ENCODE results near the gene KLKB1.
"Not testable (repeated sequence)": the region's sequence is repeated elsewhere in the genome, so short reads cannot be mapped to it uniquely, and the experiment has no call there.

Gene KLKB1

GRCh38 chr4:186227744-186228513, 622 bp downstream of the KLKB1 start:
- no peak for DNase-seq

GRCh38 chr4:186228514-186228894, 1.2 kb downstream of the KLKB1 start:
- no peak for DNase-seq

GRCh38 chr4:186234367-186234766, 7.1 kb downstream of the KLKB1 start:
- DNase-seq, result no peak

DNA sequence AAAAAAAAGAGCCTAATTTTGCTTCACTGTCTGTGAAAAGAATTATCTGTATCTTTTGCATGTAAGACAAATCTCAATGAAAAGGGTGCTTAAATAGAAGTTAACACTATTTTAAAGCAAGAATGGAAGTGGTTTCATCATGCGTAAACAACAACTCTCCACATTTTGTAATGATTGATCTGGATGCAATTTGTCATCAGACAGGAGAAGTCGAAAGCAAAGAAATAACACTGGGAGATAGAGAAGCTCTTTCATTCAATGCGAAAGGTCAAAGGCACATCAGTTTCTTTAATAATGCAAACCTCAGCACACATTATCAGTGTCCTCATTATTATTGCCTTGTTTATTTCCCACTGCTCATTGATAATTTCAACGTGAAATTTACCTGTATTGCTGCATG, 8.8 kb downstream of the KLKB1 start:
- no peak for DNase-seq

DNA sequence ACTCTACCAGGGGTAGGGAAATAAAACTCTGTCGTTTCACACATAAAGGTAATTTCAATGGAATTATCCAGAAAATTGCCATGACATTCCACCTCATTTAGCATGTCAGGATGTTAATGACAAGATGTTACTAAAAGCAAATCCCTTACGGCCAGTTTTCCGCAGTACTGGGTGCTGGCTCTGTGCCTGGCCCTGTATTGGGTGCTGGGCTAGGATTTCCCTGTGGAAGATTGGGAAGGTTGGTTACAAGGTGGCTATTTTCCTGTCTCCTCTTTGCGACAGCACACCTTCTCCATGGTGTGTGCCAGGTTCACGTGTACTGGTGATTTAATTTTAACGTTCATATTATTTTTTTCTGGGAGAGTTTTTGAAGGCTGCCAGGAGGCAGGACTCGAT, 13.1 kb downstream of the KLKB1 start:
- no peak for DNase-seq

- DNase-seq, result no peak
Observed at GRCh38 chr4:186240848-186241491, 13.7 kb downstream of the KLKB1 start.

- DNase-seq, result no peak
Observed at GRCh38 chr4:186241616-186242015, 14.3 kb downstream of the KLKB1 start.

DNA sequence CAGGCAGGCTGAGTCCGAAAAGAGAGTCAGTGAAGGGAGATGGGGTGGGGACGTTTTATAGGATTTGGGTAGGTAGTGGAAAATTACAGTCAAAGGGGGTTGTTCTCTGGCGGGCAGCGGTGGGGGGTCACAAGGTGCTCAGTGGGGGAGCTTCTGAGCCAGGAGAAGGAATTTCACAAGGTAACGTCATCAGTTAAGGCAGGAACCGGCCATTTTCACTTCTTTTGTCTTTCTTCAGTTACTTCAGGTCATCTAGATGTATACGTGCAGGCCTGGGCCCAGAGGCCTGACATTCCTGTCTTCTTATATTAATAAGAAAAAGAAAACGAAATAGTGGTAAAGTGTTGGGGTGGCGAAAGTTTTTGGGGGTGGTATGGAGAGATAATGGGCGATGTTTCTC, 14.7 kb downstream of the KLKB1 start:
- not testable (repeated sequence) for DNase-seq

DNA sequence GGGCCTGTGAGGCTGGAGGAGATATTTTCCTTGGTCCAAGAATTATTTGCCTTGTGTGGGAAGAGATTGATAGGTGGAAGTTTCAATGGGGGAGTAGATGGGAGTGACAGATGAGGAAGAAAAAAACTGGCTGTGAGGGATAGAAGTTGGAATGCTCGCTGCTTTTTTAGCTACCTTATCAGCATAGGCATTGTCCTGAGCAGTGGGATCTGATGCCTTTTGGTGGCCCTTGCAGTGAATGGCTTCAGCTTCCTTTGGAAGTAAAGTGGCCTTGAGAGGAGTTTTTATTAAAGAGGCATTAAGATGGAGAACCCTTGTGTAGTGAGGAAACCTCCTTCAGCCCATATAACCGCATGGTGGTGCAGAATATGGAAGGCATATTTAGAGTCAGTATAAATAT, 16.0 kb downstream of the KLKB1 start:
- no peak for DNase-seq

DNA sequence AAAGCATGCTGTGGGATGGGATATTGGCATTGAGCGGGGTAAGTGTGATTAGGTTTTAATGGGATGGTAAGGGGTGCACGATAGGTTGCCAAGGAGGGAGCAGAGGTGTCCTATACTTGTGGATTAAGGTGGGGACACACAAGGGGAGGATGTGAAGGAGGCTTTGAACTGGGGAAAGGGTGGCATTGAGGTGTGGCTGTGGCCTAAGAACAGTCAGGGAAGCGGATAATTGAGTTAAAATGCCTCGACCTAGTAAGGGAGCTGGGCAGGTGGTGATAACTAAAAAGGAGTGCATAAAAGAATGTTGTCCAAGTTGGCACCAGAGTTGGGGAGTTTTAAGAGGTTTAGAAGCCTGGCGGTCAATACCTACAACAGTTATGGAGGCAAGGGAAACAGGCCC, 17.5 kb downstream of the KLKB1 start:
- no peak for DNase-seq

DNA sequence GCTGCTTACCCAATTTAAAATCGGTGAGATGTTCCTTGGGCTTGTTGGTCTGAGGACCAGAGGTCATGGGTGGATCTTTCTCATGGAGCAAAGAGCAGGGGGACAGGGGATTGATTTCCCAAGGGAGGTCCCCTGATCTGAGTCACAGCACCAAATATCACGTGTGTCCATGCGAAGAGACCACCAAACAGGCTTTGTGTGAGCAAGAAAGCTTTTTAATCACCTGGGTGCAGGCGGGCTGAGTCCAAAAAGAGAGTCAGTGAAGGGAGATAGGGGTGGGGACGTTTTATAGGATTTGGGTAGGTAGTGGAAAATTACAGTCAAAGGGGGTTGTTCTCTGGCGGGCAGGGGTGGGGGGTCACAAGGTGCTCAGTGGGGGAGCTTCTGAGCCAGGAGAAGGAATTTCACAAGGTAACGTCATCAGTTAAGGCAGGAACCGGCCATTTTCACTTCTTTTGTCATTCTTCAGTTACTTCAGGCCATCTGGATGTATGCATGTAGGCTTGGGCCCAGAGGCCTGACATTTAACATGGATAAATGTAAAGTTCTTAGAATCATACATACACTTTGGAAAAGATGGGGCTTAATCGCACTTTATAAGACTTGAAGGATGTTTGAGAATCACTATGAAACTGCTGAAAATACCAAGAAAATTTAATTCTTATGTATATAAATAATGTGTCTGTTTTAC, 19.9 kb downstream of the KLKB1 start:
- not testable (repeated sequence) for DNase-seq

GRCh38 chr4:186248643-186249042, 21.3 kb downstream of the KLKB1 start:
- no peak for DNase-seq

GRCh38 chr4:186249785-186250754, 22.8 kb downstream of the KLKB1 start:
- no peak for DNase-seq

- no peak for DNase-seq
Observed at GRCh38 chr4:186250760-186251159, 23.5 kb downstream of the KLKB1 start.

GRCh38 chr4:186255122-186255521, 27.8 kb downstream of the KLKB1 start:
- DNase-seq, result no peak

- DNase-seq, result no peak
Observed at GRCh38 chr4:186258216-186258811, 31.0 kb downstream of the KLKB1 start.

DNA sequence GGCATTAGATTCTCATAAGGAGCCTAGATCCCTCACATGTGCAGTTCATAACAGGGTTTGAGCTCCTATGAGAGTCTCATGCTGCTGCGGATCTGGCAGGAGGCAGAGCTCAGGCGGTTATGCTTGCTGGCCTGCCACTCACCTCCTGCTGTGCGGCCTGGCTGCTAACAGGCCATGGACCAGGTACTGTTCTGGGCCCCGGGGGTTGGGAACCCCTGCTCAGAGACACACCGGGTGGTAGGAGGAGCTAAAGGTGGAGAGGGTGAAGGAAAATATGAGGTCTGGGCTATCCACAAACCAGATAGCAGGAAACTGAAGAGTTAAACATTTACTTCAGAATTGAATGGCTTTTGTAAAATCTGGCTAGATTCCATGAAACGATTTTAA, 32.8 kb downstream of the KLKB1 start:
- DNase-seq, result no peak

GRCh38 chr4:186260504-186261448, 33.5 kb downstream of the KLKB1 start:
- DNase-seq, result no peak

DNA sequence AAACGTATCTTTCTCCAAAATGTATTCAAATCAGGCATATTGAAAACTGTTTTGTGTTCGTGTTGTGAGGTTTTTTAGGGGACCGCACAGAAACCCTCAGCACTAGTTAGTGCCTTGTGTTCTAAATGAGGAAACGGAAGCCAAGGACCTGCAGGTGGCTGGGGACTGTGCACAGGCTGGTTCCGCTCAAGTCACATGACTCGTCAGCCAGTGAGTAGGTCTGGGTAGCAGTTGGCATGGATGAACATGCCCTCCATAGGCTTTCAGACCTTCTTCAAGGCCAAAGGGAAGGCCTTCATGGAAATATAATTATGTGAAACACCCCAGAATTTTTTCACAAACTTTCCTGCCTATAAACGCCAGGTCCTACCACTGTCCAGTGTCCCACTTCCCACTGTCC, 37.4 kb downstream of the KLKB1 start:
- no peak for DNase-seq

- not testable (repeated sequence) for DNase-seq
Observed at GRCh38 chr4:186265250-186265649, 37.9 kb downstream of the KLKB1 start.

Measured in 8988T (cell line).